Activated naive CD4-positive, alpha-beta T cell treated with anti-CD3 and anti-CD28 coated beads, Interleukin-2, amount 50 U/mL, for 24 hours (primary cell): ENCODE results near the gene KDELR3.
"Not testable (repeated sequence)": the region's sequence is repeated elsewhere in the genome, so short reads cannot be mapped to it uniquely, and the experiment has no call there.

Experiments used
- H3K27ac Mint-ChIP-seq: one replicate; pipeline ENCODE4 v1.8.0; 2021; ENCODE audit warnings: mild to moderate bottlenecking, mixed read lengths
- H3K27me3 Mint-ChIP-seq: one replicate; pipeline ENCODE4 v1.8.0; 2021; ENCODE audit warnings: mixed read lengths
- H3K36me3 Mint-ChIP-seq: one replicate; pipeline ENCODE4 v1.8.0; 2021; ENCODE audit warnings: mixed read lengths
- H3K4me1 Mint-ChIP-seq: one replicate; pipeline ENCODE4 v1.8.0; 2021; ENCODE audit warnings: mixed read lengths
- H3K4me3 Mint-ChIP-seq: one replicate; pipeline ENCODE4 v1.8.0; 2021; ENCODE audit warnings: mild to moderate bottlenecking, mixed read lengths
- H3K9me3 Mint-ChIP-seq: one replicate; pipeline ENCODE4 v1.8.0; 2021; ENCODE audit warnings: mixed read lengths

The KDELR3 gene

DNA sequence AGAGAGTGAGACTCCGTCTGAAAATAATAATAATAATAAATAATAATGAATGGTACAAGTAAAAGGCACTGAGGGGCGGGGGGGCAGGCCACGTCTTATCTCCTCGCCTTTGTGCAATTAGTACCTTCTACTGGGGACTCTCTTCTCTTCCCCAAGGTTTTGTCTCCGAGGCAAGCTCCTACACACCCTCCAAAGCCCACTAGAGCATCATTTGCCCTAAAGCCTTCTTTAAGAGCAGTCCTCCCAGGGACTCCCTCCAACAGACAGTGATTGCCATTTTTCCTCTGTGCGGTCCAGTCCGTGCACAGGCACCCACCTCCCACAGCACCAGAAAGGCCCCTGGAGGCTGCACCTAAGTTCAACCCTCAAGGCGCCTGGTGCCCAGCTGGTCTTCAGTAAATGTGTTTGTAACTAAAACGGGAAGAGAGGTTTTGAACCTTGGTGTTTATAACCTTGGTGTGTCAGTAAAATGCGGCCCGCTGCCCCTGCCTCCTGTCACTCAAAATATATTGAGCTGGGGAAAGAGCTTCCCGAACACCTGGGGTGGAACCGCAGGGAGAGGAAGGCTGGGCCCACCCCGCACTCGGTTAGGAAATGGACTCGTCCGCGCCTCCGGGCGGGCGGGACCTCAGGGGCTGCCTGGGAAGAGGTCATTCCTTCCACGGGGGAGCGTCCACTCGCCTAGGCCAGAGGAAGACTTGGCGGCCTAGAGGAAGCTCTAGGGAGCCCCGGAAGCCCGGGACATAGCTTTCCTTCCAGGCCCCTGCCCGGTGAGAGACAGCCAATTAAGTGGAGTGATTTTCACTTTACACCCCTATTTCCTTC lies 4.7 kb upstream of the KDELR3 start:
- H3K27me3 Mint-ChIP-seq: peaks cover 45% of the 10 kb centered on the region
- peaks cover 16% of the 10 kb centered on the region for H3K4me1 Mint-ChIP-seq
- no peak overlapping the region for H3K27ac Mint-ChIP-seq
- H3K4me3 Mint-ChIP-seq: no peak overlapping the region
- H3K36me3 Mint-ChIP-seq: no peaks in the 10 kb centered on the region
- no peaks in the 10 kb centered on the region for H3K9me3 Mint-ChIP-seq

DNA sequence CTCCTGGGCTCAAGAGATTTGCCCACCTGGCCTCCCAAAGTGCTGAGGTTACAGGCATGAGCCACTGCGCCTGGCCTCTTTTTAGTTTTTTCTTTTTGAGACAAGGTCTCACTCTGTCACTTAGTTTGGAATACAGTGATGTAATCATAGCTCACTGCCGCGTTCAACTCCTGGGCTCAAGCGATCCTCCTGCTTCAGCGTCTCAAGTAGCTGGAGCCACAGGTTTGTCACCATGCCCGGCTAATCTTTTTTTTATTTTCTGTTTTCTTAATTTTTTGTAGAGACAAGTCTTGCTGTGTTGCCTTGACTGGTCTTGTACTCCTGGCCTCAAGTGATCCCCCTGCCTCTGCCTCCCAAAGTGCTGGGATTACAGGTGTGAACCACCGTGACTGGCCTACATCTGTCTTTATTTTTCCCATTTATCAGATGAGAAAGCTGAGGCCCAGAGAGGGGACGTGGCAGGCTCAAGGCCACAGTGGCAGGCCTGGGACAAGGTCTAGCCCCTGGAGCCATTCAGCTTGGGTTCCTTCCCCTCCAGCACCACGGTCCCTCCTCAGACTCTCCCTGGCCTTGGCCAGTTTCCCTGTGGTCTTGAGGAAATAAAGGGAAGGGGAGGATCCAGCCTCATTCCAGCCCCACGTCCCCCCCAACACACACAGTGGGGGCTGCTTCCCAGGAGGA lies 2.8 kb upstream of the KDELR3 start:
- peaks cover 34% of the 10 kb centered on the region for H3K27me3 Mint-ChIP-seq
- peaks cover 16% of the 10 kb centered on the region for H3K4me1 Mint-ChIP-seq
- no peaks in the 10 kb centered on the region for H3K36me3 Mint-ChIP-seq
- no peaks in the 10 kb centered on the region for H3K9me3 Mint-ChIP-seq
- no peak overlapping the region for H3K27ac Mint-ChIP-seq
- H3K4me3 Mint-ChIP-seq: no peak overlapping the region

DNA sequence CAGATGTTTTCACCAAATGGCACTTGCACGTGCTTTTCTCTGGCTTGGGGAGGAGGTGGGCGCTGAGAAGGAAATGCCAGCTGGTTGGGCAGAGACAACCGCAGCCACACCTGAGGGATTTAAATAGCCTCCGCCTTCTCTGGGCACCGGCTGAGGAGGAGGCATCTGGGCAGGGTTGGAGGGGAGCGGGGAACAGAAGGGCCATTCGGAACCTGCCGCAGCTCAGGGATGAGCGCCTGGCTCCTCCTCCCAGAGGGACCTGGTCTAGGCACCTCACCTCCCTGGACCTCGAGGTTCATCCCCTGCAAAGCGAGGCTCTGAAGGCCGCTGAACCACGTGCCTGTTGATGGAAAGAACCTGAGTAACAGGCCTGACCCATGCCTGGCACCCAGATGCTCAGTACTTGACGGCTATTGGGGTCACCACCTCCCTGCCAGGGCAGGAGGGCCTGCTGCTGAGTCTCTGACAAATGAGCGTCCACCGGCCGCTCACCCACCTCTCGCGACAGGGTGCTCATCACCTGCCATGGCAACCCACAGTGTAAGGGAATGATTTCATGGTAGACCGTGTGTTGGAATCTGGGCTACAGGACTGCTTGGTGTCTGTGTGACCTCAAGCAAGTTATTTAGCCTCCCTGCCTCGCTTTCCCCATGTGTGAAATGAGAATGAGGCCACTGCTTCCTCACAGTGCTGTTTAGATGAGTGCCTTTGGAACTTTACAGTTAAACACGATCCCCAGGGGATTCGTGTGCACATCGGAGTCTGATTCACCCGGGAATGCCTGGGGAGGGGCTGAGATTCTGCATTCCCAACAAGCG lies 2.0 kb upstream of the KDELR3 start:
- H3K36me3 Mint-ChIP-seq: no peaks in the 10 kb centered on the region
- H3K9me3 Mint-ChIP-seq: no peaks in the 10 kb centered on the region
- peaks cover 13% of the 10 kb centered on the region for H3K4me1 Mint-ChIP-seq
- H3K27me3 Mint-ChIP-seq: peaks cover 27% of the 10 kb centered on the region
- no peak overlapping the region for H3K27ac Mint-ChIP-seq
- no peak overlapping the region for H3K4me3 Mint-ChIP-seq

DNA sequence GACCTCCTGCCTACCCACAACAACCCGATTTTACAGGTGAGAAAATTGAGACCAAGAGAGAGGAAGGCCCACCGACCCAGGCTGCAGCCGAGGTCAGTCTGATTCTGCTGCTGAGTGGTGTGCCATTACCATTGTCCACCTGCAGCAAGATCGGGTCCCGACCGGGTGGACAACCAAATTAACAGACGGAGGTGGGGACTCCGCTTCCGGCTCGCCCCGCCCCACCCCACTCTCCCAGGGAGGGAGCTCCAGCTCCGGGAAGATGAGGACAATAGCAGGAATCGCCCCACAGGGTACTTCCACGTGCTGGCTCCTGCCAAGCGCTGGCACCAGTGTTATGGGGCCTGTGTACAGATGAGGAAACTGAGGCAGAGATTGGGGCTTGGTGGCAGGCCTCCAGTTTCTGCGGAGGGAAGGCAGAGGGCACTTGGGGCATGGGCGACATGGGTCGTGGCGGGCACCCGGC lies 425 bp upstream of the KDELR3 start:
- Mint-ChIP-seq H3K27ac (peak overlapping the region; percentile 35), H3K4me1 (peaks cover 9% of the 10 kb centered on the region), H3K27me3 (peaks cover 20% of the 10 kb centered on the region)

DNA sequence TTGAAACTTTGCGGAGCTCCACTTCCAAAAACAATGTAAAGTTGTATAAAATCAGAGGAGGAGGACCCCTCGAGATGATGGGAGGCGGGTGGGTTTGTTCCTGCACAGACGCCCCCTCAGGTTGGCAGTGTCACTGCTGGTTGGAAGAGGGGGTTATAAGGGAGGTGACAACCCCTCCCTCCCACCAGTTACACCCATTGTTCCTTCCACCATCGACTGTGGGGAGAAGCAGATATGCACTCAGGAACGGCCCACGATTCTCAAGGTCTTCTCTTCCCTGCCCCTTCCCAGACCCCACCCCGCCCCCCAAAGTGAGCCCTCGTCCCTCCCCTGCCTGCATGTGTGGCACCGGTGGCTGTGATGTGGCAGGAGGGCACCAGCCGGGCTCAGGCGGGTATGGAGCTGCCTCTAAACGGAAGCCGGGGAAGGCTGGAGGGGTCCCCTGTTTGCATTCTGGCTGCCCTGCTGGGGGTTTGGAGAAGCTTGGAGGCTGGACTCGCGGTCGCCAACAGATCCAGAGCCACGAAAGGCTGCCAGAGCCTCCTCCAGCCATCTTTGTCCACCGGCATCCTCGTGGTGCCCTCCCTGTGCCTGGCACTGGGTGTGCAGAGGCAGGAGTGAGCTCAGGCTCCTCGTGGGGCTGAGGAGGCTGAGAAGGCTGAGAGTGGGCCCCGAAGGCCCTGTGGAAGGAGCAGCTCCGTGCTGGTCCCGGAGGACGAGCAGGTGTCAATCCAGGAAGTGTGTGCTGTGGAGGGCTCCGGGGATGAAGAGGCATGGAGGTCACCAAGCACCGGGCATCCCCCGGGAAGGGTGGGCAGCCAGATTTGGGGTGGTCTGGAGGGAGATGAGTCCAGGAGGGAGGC lies 778 bp downstream of the KDELR3 start:
- H3K9me3 Mint-ChIP-seq: no peaks in the 10 kb centered on the region
- H3K27me3 Mint-ChIP-seq: peaks cover 15% of the 10 kb centered on the region
- H3K4me1 Mint-ChIP-seq: peaks cover 9% of the 10 kb centered on the region
- H3K27ac Mint-ChIP-seq: no peak overlapping the region
- peak overlapping the region; percentile 60 for H3K4me3 Mint-ChIP-seq
- H3K36me3 Mint-ChIP-seq: no peaks in the 10 kb centered on the region

More for the DNA sequence above, 425 bp upstream of the KDELR3 start:
- Mint-ChIP-seq H3K9me3 (no peaks in the 10 kb centered on the region), H3K36me3 (no peaks in the 10 kb centered on the region), H3K4me3 (peak overlapping the region; percentile 82)

DNA sequence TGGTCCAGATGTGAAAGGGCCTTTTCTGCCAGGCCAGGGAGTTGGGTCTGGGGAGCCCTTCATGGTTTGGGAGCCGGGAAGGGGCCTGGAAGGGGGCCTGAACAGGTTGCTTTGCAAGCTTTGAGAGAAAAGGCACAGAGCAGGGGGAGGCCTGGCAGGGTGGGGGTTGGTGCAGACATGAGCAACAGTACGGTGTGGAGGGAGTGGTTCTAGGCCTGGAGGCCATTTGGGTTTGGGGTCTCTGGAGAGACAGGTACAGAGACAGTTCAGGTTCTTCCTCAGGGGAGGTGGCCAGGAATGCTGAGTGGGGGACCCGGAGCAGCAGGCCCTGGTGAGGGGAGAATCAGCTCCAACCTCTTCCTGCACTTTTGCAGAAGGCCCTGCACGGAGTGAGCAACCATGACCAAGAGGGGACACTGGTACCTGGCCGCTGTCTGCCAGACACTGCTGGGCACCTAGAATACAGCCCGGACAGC lies 1.4 kb downstream of the KDELR3 start:
- H3K9me3 Mint-ChIP-seq: no peaks in the 10 kb centered on the region
- H3K27ac Mint-ChIP-seq: no peak overlapping the region
- no peaks in the 10 kb centered on the region for H3K36me3 Mint-ChIP-seq
- no peak overlapping the region for H3K4me3 Mint-ChIP-seq
- peaks cover 10% of the 10 kb centered on the region for H3K27me3 Mint-ChIP-seq
- H3K4me1 Mint-ChIP-seq: peaks cover 9% of the 10 kb centered on the region

- not testable (repeated sequence) for H3K4me3 Mint-ChIP-seq, H3K27me3 Mint-ChIP-seq, H3K36me3 Mint-ChIP-seq, H3K4me1 Mint-ChIP-seq, H3K27ac Mint-ChIP-seq, H3K9me3 Mint-ChIP-seq
Measured at GRCh38 chr22:38470179-38470578, 2.3 kb downstream of the KDELR3 start.

DNA sequence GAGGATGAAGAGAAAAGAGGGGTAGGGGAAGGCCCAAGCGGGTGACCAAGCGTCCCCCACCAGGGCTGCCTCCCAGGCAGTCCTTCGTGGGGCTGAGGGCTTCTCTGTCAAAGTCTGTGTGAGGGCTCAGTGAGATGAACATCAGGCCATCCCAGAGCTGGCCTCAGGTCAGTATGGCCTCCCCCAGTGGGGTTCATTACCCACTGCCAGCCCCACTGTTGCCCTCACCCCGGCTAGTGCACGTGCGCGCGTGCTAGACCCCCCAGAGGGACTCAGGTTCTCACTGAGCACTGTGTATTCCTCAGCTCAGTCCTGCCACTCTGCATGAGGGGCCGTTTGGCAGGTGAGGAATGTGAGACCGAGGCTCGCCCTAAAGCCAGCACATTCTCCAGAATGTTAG lies 3.3 kb downstream of the KDELR3 start:
- Mint-ChIP-seq H3K27ac (no peak overlapping the region), H3K27me3 (peaks cover 6% of the 10 kb centered on the region), H3K9me3 (no peaks in the 10 kb centered on the region), H3K4me1 (peaks cover 9% of the 10 kb centered on the region), H3K4me3 (no peak overlapping the region), H3K36me3 (no peaks in the 10 kb centered on the region)

- no peaks in the 10 kb centered on the region for H3K9me3 Mint-ChIP-seq
- H3K27me3 Mint-ChIP-seq: no peaks in the 10 kb centered on the region
- H3K27ac Mint-ChIP-seq: no peak overlapping the region
- H3K36me3 Mint-ChIP-seq: no peaks in the 10 kb centered on the region
- H3K4me1 Mint-ChIP-seq: no peaks in the 10 kb centered on the region
- no peak overlapping the region for H3K4me3 Mint-ChIP-seq
Measured at GRCh38 chr22:38474003-38474607, 6.2 kb downstream of the KDELR3 start.

DNA sequence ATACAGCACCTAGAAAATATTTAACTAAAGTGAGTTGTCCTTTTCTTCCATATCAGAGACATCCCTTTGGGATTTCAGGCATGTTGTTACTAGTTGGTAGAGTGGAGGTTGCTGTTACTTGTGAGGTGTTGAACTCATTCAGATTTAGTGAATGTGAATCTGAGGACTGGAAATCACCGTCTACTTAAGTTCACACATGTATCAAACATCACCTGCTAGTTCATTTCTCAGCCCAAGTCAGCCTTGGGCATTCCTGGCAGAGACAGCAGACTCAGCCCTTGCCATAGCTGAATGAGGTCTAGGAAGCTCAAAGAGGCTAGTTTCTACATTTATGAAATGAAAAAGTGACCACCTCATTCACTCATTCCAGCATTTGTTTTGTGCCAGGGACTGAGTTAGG lies 9.7 kb downstream of the KDELR3 start:
- H3K27ac Mint-ChIP-seq: no peak overlapping the region
- no peaks in the 10 kb centered on the region for H3K9me3 Mint-ChIP-seq
- H3K4me3 Mint-ChIP-seq: no peak overlapping the region
- H3K4me1 Mint-ChIP-seq: peaks cover 1% of the 10 kb centered on the region
- H3K36me3 Mint-ChIP-seq: peaks cover 4% of the 10 kb centered on the region
- H3K27me3 Mint-ChIP-seq: no peaks in the 10 kb centered on the region

DNA sequence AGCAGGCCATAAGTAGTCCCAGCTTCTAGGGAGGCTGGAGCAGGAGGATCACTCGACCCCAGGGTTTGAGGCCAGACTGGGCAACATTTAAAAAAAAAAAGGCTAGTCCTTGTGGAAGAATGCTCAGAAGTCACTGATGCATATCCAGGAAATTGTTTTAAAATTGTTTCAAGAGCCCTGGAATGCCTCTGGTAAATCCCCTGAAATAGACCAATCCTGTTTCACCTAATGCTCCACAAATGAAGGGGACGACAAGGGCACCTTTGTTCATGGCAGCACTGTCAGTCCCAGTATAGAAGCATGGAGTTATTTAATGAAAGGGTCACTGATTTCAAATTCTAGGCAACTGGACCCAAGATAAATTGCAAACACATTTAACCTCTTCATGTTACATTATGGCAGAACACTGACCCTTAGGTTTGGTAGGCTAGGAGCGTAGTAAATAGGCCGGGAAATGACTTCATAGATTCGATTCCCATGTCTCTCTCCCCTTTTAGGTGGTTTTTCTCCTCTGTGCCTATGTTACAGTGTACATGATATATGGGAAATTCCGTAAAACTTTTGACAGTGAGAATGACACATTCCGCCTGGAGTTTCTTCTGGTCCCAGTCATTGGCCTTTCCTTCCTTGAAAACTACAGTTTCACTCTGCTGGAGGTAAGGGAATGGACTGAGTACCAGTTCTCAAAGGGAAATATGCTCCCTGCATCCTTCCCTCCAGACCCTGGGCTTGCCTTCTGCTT lies 11.4 kb downstream of the KDELR3 start:
- no peak overlapping the region for H3K4me3 Mint-ChIP-seq
- no peaks in the 10 kb centered on the region for H3K27me3 Mint-ChIP-seq
- H3K9me3 Mint-ChIP-seq: no peaks in the 10 kb centered on the region
- no peak overlapping the region for H3K27ac Mint-ChIP-seq
- H3K4me1 Mint-ChIP-seq: peaks cover 13% of the 10 kb centered on the region
- peaks cover 13% of the 10 kb centered on the region for H3K36me3 Mint-ChIP-seq

DNA sequence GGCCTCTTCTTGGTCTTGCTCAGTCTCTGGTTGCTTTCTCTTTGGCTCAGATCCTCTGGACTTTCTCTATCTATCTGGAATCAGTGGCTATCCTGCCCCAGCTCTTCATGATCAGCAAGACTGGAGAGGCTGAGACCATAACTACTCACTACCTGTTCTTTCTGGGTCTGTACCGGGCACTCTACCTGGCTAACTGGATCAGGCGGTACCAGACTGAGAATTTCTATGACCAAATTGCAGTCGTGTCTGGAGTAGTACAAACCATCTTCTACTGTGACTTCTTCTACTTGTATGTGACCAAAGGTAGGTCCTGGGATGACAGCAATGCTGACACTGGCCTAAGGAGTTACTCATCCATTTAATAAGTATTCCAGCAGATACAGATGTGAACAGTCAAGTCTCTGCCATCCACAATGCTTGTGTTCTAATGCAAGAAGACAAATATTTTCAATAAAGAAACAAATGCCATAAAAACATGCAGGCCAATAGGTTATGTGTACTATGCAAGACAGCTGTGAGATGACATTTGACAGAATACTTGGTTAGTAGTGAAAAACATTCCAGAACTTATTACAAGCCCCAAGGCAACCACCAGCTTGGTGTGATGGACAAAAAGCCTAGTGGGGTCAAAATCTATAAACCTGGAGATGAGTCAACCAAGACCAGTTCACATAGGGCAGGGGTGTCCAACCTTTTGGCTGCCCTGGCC lies 13.4 kb downstream of the KDELR3 start:
- H3K27me3 Mint-ChIP-seq: no peaks in the 10 kb centered on the region
- H3K9me3 Mint-ChIP-seq: no peaks in the 10 kb centered on the region
- peak overlapping the region; percentile 39 for H3K27ac Mint-ChIP-seq
- H3K4me3 Mint-ChIP-seq: no peak overlapping the region
- H3K4me1 Mint-ChIP-seq: peaks cover 28% of the 10 kb centered on the region
- H3K36me3 Mint-ChIP-seq: peaks cover 20% of the 10 kb centered on the region

- Mint-ChIP-seq H3K27me3 (no peaks in the 10 kb centered on the region), H3K27ac (no peak overlapping the region), H3K9me3 (no peaks in the 10 kb centered on the region)
Measured at GRCh38 chr22:38481871-38482332, 14.0 kb downstream of the KDELR3 start.

More at GRCh38 chr22:38481871-38482332, 14.0 kb downstream of the KDELR3 start:
- peaks cover 33% of the 10 kb centered on the region for H3K4me1 Mint-ChIP-seq
- no peak overlapping the region for H3K4me3 Mint-ChIP-seq
- peaks cover 25% of the 10 kb centered on the region for H3K36me3 Mint-ChIP-seq
